Fibroblast of skin of back (primary cell): ENCODE measurements around the gene DRC3. TPM values are rescaled to one million over a fixed set of nuclear protein-coding genes. Genes with fewer than 3 reads are reported as not detected.
"Not testable (repeated sequence)": the region's sequence is repeated elsewhere in the genome, so short reads cannot be mapped to it uniquely, and the experiment has no call there.

Source experiments
- DNase-seq: peaks from one replicate; pipeline ENCODE4 v3.0.0-alpha.2; 2013
- polyA plus RNA-seq, 2 experiments: library from polyadenylated mRNA; unstranded; fragments of 120-200 nt; gene quantifications; one replicate each; pipeline ENCODE4 v1.2.1, GENCODE V29; 2013; ENCODE audit not compliant: insufficient read length in 2 of 2

The DRC3 gene
- polyA plus RNA-seq (2013, experiment 1 of 2; ENCODE audit: insufficient read length) = 2.5 TPM
- polyA plus RNA-seq (2013, experiment 2 of 2; ENCODE audit: insufficient read length) = 1.2 TPM

- peak; percentile 100 for DNase-seq
These were observed at the start of gene DRC3, which contains the start of gene TOM1L2 for GRCh38 chr17:17972126-17972951. Gene DRC3 (plus strand): TSS chr17:17972862. CDS start chr17:17977599, 4,737 bp downstream. Gene TOM1L2 (minus strand): TSS chr17:17972400. CDS start chr17:17972313, 87 bp downstream.

- DNase-seq = peak; percentile 76
These were observed 48.4 kb upstream of the DRC3 start for GRCh38 chr17:17924131-17924856.

- DNase-seq = no peak
These were observed 47.8 kb upstream of the DRC3 start for GRCh38 chr17:17924857-17925250.

- DNase-seq = no peak
These were observed 46.6 kb upstream of the DRC3 start for GRCh38 chr17:17926036-17926435.

GRCh38 chr17:17926840-17927449 is 45.7 kb upstream of the DRC3 start:
- peak; percentile 43 for DNase-seq

- no peak for DNase-seq
These were observed 44.0 kb upstream of the DRC3 start for GRCh38 chr17:17928398-17929287.

GRCh38 chr17:17929655-17930380 is 42.8 kb upstream of the DRC3 start:
- DNase-seq = peak; percentile 41

GRCh38 chr17:17930674-17931073 is 42.0 kb upstream of the DRC3 start:
- DNase-seq = no peak

GRCh38 chr17:17931159-17931558 is 41.5 kb upstream of the DRC3 start:
- DNase-seq = no peak

GRCh38 chr17:17933775-17934174 is 38.9 kb upstream of the DRC3 start:
- peak; percentile 84 for DNase-seq

- no peak for DNase-seq
These were observed 38.4 kb upstream of the DRC3 start for GRCh38 chr17:17934214-17934613.

- no peak for DNase-seq
These were observed 37.9 kb upstream of the DRC3 start for GRCh38 chr17:17934806-17935205.

- peak; percentile 96 for DNase-seq
These were observed 37.1 kb upstream of the DRC3 start for GRCh38 chr17:17935321-17936271.

GRCh38 chr17:17937201-17937853 is 35.3 kb upstream of the DRC3 start:
- no peak for DNase-seq

GRCh38 chr17:17937958-17938357 is 34.7 kb upstream of the DRC3 start:
- no peak for DNase-seq

- no peak for DNase-seq
These were observed 34.1 kb upstream of the DRC3 start for GRCh38 chr17:17938388-17939107.

- DNase-seq = not testable (repeated sequence)
These were observed 32.7 kb upstream of the DRC3 start for GRCh38 chr17:17939941-17940340.

GRCh38 chr17:17940441-17940911 is 32.2 kb upstream of the DRC3 start:
- peak; percentile 68 for DNase-seq

- DNase-seq = no peak
These were observed 31.6 kb upstream of the DRC3 start for GRCh38 chr17:17941015-17941414.
